ENCODE results near the gene CNTF.

- no peak for TF ChIP-seq ZNF274 (IDR thresholded peaks at IDR 0.05; ENCODE audit: low read depth, low read length)
- no peak for TF ChIP-seq SUZ12 (IDR thresholded peaks at IDR 0.05; ENCODE audit: extremely low read depth, insufficient read depth, insufficient read length)
These were observed 27.6 kb upstream of the CNTF start for GRCh38 chr11:58594826-58595225.

Measured in NT2/D1 (cell line).